Fibroblast of peridontal ligament (primary cell): ENCODE measurements around the gene KIR3DL2.
"Not testable (repeated sequence)": the region's sequence is repeated elsewhere in the genome, so short reads cannot be mapped to it uniquely, and the experiment has no call there.

Source experiments
- DNase-seq: peaks from one replicate; pipeline ENCODE4 v3.0.0-alpha.2; 2010; ENCODE audit errors: extremely low read depth

KIR3DL2 gene

GRCh38 chr19:54850061-54850640, at the start of gene KIR3DL2:
TSS of gene KIR3DL2 (plus strand) at chr19:54850443. CDS start at chr19:54850476, 33 bp downstream.
- DNase-seq: not testable (repeated sequence)

- no peak for DNase-seq
These were observed 46.8 kb upstream of the KIR3DL2 start, which contains the start of gene KIR2DL4 for GRCh38 chr19:54803410-54803809. TSS of gene KIR2DL4 (plus strand) at chr19:54803610. CDS start at chr19:54803652, 42 bp downstream.

GRCh38 chr19:54804101-54804500, 46.1 kb upstream of the KIR3DL2 start:
- no peak for DNase-seq

- DNase-seq: no peak
These were observed 45.7 kb upstream of the KIR3DL2 start for GRCh38 chr19:54804571-54804970.

GRCh38 chr19:54805665-54806515, 44.4 kb upstream of the KIR3DL2 start:
- no peak for DNase-seq

- DNase-seq: no peak
These were observed 43.8 kb upstream of the KIR3DL2 start for GRCh38 chr19:54806516-54806838.

GRCh38 chr19:54814571-54814970, 35.7 kb upstream of the KIR3DL2 start:
- not testable (repeated sequence) for DNase-seq

- not testable (repeated sequence) for DNase-seq
These were observed 34.0 kb upstream of the KIR3DL2 start, which contains the start of gene KIR3DL1 for GRCh38 chr19:54816251-54816650. TSS of gene KIR3DL1 (plus strand) at chr19:54816468.

GRCh38 chr19:54817670-54818536, 32.3 kb upstream of the KIR3DL2 start:
- DNase-seq: no peak

- DNase-seq: not testable (repeated sequence)
These were observed 25.8 kb upstream of the KIR3DL2 start for GRCh38 chr19:54824416-54824815.

GRCh38 chr19:54825326-54825725, 24.9 kb upstream of the KIR3DL2 start:
- DNase-seq: not testable (repeated sequence)

GRCh38 chr19:54828064-54828463, 22.2 kb upstream of the KIR3DL2 start:
- not testable (repeated sequence) for DNase-seq

- DNase-seq: not testable (repeated sequence)
These were observed 17.7 kb upstream of the KIR3DL2 start, which contains the start of gene KIR2DS4 for GRCh38 chr19:54832496-54832895. TSS of gene KIR2DS4 (plus strand) at chr19:54832676.

GRCh38 chr19:54835126-54835525, 15.1 kb upstream of the KIR3DL2 start:
- not testable (repeated sequence) for DNase-seq

GRCh38 chr19:54837522-54837921, 12.7 kb upstream of the KIR3DL2 start:
- DNase-seq: not testable (repeated sequence)

- not testable (repeated sequence) for DNase-seq
These were observed 7.1 kb upstream of the KIR3DL2 start for GRCh38 chr19:54843171-54843570.

- no peak for DNase-seq
These were observed 687 bp downstream of the KIR3DL2 start for GRCh38 chr19:54850930-54851329.

- no peak for DNase-seq
These were observed 1.1 kb downstream of the KIR3DL2 start for GRCh38 chr19:54851353-54851752.

GRCh38 chr19:54855241-54855640, 5.0 kb downstream of the KIR3DL2 start:
- not testable (repeated sequence) for DNase-seq

GRCh38 chr19:54858476-54858875, 8.2 kb downstream of the KIR3DL2 start:
- not testable (repeated sequence) for DNase-seq

- not testable (repeated sequence) for DNase-seq
These were observed 9.2 kb downstream of the KIR3DL2 start for GRCh38 chr19:54859421-54859820.

- DNase-seq: not testable (repeated sequence)
These were observed 13.2 kb downstream of the KIR3DL2 start for GRCh38 chr19:54863459-54863858.
